ENCODE data around the gene WSB1.

Gene WSB1

GRCh38 chr17:27357236-27357635 is 63.3 kb downstream of the WSB1 start:
- no peak for DNase-seq (ENCODE audit: low read depth)

GRCh38 chr17:27360507-27360906 is 66.6 kb downstream of the WSB1 start:
- no peak for DNase-seq (ENCODE audit: low read depth)

DNA sequence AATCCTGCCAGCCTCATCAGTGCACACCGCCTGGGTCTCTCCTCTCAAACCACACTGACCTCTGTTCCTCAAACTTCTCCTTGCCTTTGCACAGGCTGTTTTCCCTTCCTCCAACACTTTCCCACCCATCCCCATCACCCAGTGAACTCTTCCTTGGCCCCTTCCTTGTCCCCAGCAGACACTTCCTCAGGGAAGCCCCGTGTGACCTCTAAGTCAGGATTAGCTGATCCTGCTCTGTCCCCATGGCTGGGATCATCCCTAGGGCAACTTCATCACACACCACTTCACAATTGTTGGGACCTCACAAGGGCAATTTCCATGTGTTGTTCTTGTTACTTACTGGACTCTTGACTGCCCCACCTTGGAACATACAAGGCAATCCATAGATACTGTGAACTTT is 67.8 kb downstream of the WSB1 start:
- no peak for DNase-seq (ENCODE audit: low read depth)

DNA sequence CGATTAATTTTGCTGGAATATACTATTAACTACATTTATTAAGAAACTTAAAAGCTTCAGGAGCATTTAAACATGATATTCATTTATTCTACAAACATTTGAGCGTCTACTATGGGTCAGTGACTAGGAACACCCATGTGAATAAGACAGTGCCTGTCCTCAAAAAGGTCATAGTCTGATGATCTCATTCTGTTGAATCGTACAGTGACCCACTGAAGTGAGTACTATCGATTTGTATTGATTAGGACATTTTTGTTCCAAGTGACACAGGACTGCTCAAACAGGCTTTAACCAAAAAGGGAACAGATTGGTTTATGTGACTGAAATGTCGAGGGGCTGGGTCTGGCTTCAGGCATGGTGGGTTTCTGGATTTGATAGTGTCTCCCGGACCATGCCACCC is 68.6 kb downstream of the WSB1 start:
- DNase-seq (ENCODE audit: low read depth) = no peak

DNA sequence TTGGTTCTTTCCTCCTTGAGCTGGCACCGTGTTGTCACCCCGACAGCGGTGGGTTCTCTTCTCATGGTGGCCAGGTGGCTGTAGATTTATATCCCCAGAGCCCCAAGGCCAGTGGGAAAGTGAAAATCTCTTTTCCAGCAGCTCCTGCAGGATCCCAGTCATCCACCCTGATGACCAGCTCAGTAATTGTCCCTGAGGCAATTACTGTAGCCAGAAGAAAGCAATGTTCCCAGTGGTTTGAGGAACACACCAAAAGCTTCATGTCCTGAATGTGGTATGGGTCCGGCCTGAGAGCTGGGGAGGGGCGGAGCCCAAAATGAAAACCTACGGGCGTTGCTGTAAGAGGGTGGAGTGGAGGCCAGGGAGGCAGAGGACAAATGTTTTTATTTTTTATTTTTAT is 69.0 kb downstream of the WSB1 start:
- no peak for DNase-seq (ENCODE audit: low read depth)

DNA sequence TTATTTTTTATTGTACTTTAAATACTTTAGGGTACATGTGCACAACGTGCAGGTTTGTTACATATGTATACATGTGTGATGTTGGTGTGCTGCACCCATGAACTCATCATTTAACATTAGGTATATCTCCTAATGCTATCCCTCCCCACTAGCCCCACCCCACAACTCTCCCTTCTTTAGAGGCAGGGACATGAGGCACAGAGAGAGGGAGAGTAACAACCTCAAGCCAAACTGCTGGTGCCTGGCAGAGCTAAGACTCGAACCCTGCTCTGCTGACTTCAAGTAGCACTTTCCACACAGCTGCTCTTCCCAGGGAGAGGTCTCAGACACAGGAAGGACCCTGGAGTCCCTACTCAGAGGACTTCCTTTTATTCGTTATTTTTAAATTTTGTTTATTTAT is 69.4 kb downstream of the WSB1 start:
- DNase-seq (ENCODE audit: low read depth) = no peak

All from stimulated activated CD4-positive, alpha-beta T cell treated with anti-CD3 and anti-CD28 coated beads, Interleukin-2, amount 100 ng/mL, for 4 hours (primary cell).